Gastrocnemius medialis (tissue), 4 donors: ENCODE results near the gene PRKCE. TPM values are rescaled to one million over a fixed set of nuclear protein-coding genes. Genes with fewer than 3 reads are reported as not detected.

ENCODE experiments used
- ATAC-seq, 2 donors: fragments of 150-250 bp; one replicate each; pipeline ENCODE4 v1.9.1; 2016
- DNase-seq, 2 donors: peaks; one replicate each; pipeline ENCODE4 v3.0.0-alpha.2; 2019
- H3K27ac ChIP-seq, 4 donors: fragments of 200-600 bp; sonication (generic); 1 replicate in 1 of 4; 2 replicates in 3 of 4; pipeline ENCODE4 v1.5.1; 2016 to 2018; ENCODE audit warnings: mild to moderate bottlenecking in 2 of 4, moderate library complexity in 1 of 4
- H3K27me3 ChIP-seq, 3 donors: fragments of 200-600 bp; sonication (generic) in 2 of 3; 1 replicate in 1 of 3; 2 replicates in 2 of 3; pipeline versions ENCODE4 v1.5.1 to v1.6.0; 2016 to 2019; ENCODE audit warnings: mild to moderate bottlenecking in 1 of 3, moderate library complexity in 1 of 3
- H3K36me3 ChIP-seq, 2 donors: fragments of 200-600 bp; sonication (generic) in 1 of 2; one replicate each; pipeline ENCODE4 v1.5.1; 2017 to 2018
- H3K4me1 ChIP-seq, 2 donors: fragments of 200-600 bp; sonication (generic) in 1 of 2; one replicate each; pipeline ENCODE4 v1.5.1; 2016 to 2017; ENCODE audit warnings: mild to moderate bottlenecking in 2 of 2
- H3K4me3 ChIP-seq, 4 donors: fragments of 200-600 bp; sonication (generic) in 3 of 4; 1 replicate in 1 of 4; 2 replicates in 3 of 4; pipeline ENCODE4 v1.5.1; 2016 to 2019; ENCODE audit warnings: mild to moderate bottlenecking in 2 of 4
- H3K9me3 ChIP-seq, 3 donors: fragments of 200-600 bp; sonication (generic) in 2 of 3; 1 replicate in 1 of 3; 2 replicates in 2 of 3; pipeline ENCODE4 v1.5.1; 2016 to 2019
- CTCF ChIP-seq, 5 experiments: fragments of 450-650 bp in 3 of 5; fragments of 200-600 bp in 2 of 5; sonication (generic) in 2 of 5; IDR thresholded peaks in 4 of 5; conservative IDR thresholded peaks in 1 of 5; 1 replicate in 4 of 5; 2 replicates in 1 of 5; pipeline ENCODE4 v1.5.1; 2016 to 2019; ENCODE audit warnings: antibody characterized with exemption in 5 of 5, mild to moderate bottlenecking in 3 of 5, moderate library complexity in 3 of 5
- POLR2A ChIP-seq, 2 donors: fragments of 450-650 bp; IDR thresholded peaks; one replicate each; pipeline ENCODE4 v1.6.1; 2017; ENCODE audit warnings: antibody characterized with exemption in 2 of 2, mild to moderate bottlenecking in 2 of 2, moderate library complexity in 2 of 2
- in situ Hi-C, 4 donors: fragments of 200-750 bp; cut with MboI; loops; one replicate each; pipeline versions ENCODE4 v1.15.0 to v1.8.0; 2017; ENCODE audit warnings: low sequenced_read_pairs in 4 of 4
- intact Hi-C: fragments of 100-400 bp; cut with DNase I; formaldehyde crosslinking; loops from one replicate; pipeline ENCODE4 v1.15.1; 2023; ENCODE audit warnings: low total_unique reads
- total RNA-seq, 4 donors: library from RNA; depleted of rRNA; stranded (reverse); fragments of >200 nt; gene quantifications; one replicate each; pipeline versions ENCODE4 v1.1.0 to v1.2.3, GENCODE V29; 2016

Gene PRKCE
- total RNA-seq, 4 donors from 2014 or later = 5.8 to 28.9 (median 11.8) TPM

GRCh38 chr2:46106690-46107089 lies 455.2 kb downstream of the PRKCE start:
- ATAC-seq (no peak), DNase-seq (no peak)
- Histone ChIP-seq H3K27ac (no peak overlapping the region), H3K27me3 (no peaks in the 10 kb centered on the region), H3K4me1 (no peaks in the 10 kb centered on the region), H3K36me3 (no peaks in the 10 kb centered on the region), H3K9me3 (no peaks in the 10 kb centered on the region), H3K4me3 (no peak overlapping the region)
- intact Hi-C loops = no loop called here
- in situ Hi-C loops = no loop called here
- TF ChIP-seq POLR2A (IDR thresholded peaks at IDR 0.05) = no peak
- no peak for TF ChIP-seq CTCF (IDR thresholded peaks at IDR 0.05 in 4 of 5, conservative IDR thresholded peaks at IDR 0.05 in 1 of 5)

- H3K4me1 ChIP-seq = peaks cover 6 to 29% of the 10 kb centered on the region in 2 donors
- no peak for TF ChIP-seq CTCF (IDR thresholded peaks at IDR 0.05 in 4 of 5, conservative IDR thresholded peaks at IDR 0.05 in 1 of 5)
- no peak for TF ChIP-seq POLR2A (IDR thresholded peaks at IDR 0.05)
- H3K27ac ChIP-seq = no peak overlapping the region
- in situ Hi-C loops = no loop called here
- H3K36me3 ChIP-seq = no peaks in the 10 kb centered on the region
- intact Hi-C loops = no loop called here
- DNase-seq (no peak), ATAC-seq (peak; percentile 15 to 24)
- no peaks in the 10 kb centered on the region for H3K9me3 ChIP-seq
- H3K27me3 ChIP-seq = no peaks in the 10 kb centered on the region
- no peak overlapping the region for H3K4me3 ChIP-seq
These were observed 463.5 kb downstream of the PRKCE start for GRCh38 chr2:46114996-46115395.

DNA sequence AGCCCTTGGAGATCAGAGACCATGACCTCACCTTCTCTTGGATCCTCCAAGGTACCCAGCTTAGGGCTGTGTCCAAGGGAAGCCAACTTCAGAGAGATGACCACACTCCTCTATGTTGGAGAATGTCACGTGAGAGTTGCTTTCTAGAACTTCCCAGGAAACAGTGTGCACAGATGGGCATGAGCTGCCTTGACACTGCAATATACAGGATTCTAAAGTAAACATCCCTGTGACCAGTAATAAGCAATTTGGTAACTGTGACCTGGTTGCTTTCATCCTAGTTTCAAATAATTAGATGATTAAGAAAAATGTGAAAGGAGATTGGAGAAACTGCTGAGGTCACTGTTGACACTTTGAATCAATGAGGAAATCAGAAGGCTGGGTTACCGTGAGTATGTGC lies 464.7 kb downstream of the PRKCE start:
- Histone ChIP-seq H3K27me3 (no peaks in the 10 kb centered on the region), H3K36me3 (no peaks in the 10 kb centered on the region), H3K9me3 (no peaks in the 10 kb centered on the region), H3K4me1 (peaks cover 11 to 41% of the 10 kb centered on the region in 2 donors), H3K27ac (peak overlapping the region in 3 of 4 donors; percentile 38 to 57 (median 53)), H3K4me3 (no peak overlapping the region)
- intact Hi-C loops = no loop called here
- no peak for TF ChIP-seq POLR2A (IDR thresholded peaks at IDR 0.05)
- no peak for TF ChIP-seq CTCF (IDR thresholded peaks at IDR 0.05 in 4 of 5, conservative IDR thresholded peaks at IDR 0.05 in 1 of 5)
- no peak for ATAC-seq
- no peak for DNase-seq
- in situ Hi-C loops = no loop called here

DNA sequence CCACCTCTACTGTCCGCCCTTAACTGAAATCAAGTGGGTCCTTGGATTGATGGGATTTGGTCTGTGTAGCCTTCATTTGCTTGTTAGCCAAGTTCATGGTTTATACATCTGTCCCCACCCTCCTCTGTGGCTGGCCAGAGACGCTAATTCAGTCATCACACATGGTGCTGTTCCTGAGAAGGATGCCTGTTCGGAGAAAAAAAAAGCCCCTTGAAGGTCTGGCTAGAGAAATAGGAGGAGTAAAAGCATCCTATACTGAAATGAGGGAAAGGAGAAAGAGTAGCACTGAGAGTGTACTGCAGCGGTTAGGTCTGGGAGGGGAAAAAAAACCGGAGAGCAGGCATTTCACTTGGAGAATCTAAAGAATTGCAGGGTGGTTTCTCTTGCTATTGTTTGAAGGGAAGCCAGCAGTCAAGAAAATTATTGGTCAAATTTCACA lies 465.1 kb downstream of the PRKCE start:
- no peak for ATAC-seq
- H3K27ac ChIP-seq = peak overlapping the region in 3 of 4 donors; percentile 38 to 57 (median 53)
- no peaks in the 10 kb centered on the region for H3K27me3 ChIP-seq
- in situ Hi-C loops = no loop called here
- H3K36me3 ChIP-seq = no peaks in the 10 kb centered on the region
- TF ChIP-seq POLR2A (IDR thresholded peaks at IDR 0.05) (no peak), CTCF (IDR thresholded peaks at IDR 0.05 in 4 of 5, conservative IDR thresholded peaks at IDR 0.05 in 1 of 5) (no peak)
- no peaks in the 10 kb centered on the region for H3K9me3 ChIP-seq
- no peak overlapping the region for H3K4me3 ChIP-seq
- intact Hi-C loops = no loop called here
- no peak for DNase-seq
- peaks cover 15 to 44% of the 10 kb centered on the region in 2 donors for H3K4me1 ChIP-seq

DNA sequence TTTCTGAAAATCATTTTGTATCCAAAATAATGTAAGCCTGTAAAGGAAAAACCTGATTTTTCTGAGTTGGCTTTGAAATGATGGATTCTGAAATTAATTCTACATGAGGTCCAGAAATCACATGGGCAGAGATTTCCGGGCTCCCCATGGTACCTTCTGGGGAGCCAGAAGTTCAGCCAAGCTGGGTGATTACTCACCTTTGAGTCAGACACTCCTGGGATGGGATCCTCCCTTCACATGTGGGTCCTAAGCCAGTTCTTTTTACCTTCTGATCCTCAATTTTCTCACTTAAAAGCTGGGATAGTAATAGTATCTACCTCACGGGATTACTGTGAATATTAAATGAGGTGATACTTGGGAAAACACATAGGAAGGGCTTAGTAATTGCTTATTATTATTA lies 465.9 kb downstream of the PRKCE start:
- ATAC-seq (no peak), DNase-seq (no peak)
- Histone ChIP-seq H3K4me3 (no peak overlapping the region), H3K4me1 (peaks cover 20 to 52% of the 10 kb centered on the region in 2 donors), H3K36me3 (no peaks in the 10 kb centered on the region), H3K27ac (peak overlapping the region; percentile 7 to 57 (median 46)), H3K9me3 (no peaks in the 10 kb centered on the region), H3K27me3 (no peaks in the 10 kb centered on the region)
- in situ Hi-C loops = no loop called here
- intact Hi-C loops = no loop called here
- TF ChIP-seq CTCF (IDR thresholded peaks at IDR 0.05 in 4 of 5, conservative IDR thresholded peaks at IDR 0.05 in 1 of 5) = no peak
- no peak for TF ChIP-seq POLR2A (IDR thresholded peaks at IDR 0.05)
